ENCODE data around the gene ARID1B.

DNA sequence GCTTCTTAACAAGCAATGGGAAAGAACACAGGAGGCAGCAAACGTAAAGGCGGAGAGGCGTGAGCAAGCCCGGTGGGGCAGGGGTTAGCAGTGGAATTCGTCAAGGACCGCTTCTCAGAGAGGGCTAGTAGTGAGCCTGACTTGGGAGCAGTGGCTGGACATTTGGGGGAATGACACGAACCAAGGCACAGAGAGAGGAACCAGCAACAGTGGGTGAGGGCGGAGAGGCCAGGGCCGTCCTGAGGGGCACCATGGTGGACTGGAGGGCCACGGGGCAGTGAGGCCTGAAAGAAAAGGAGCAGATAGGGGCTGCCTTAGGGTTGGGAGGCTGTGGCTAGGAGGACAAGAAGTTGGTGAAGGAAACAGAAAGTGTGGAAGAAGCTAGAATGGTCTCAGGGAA, 12.1 kb upstream of the ARID1B start:
- TF ChIP-seq, protein P1, sequence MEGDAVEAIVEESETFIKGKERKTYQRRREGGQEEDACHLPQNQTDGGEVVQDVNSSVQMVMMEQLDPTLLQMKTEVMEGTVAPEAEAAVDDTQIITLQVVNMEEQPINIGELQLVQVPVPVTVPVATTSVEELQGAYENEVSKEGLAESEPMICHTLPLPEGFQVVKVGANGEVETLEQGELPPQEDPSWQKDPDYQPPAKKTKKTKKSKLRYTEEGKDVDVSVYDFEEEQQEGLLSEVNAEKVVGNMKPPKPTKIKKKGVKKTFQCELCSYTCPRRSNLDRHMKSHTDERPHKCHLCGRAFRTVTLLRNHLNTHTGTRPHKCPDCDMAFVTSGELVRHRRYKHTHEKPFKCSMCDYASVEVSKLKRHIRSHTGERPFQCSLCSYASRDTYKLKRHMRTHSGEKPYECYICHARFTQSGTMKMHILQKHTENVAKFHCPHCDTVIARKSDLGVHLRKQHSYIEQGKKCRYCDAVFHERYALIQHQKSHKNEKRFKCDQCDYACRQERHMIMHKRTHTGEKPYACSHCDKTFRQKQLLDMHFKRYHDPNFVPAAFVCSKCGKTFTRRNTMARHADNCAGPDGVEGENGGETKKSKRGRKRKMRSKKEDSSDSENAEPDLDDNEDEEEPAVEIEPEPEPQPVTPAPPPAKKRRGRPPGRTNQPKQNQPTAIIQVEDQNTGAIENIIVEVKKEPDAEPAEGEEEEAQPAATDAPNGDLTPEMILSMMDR (IDR thresholded peaks at IDR 0.05) = no peak
- no peak for TF ChIP-seq POLR2A (IDR thresholded peaks at IDR 0.05)

Measured in adrenal gland (tissue), 5 donors.